ENCODE data around the gene PROC. TPM values are rescaled to one million over a fixed set of nuclear protein-coding genes. Genes with fewer than 3 reads are reported as not detected.

The PROC gene
- total RNA-seq, 1 donor from 2014 or later = not detected

DNA sequence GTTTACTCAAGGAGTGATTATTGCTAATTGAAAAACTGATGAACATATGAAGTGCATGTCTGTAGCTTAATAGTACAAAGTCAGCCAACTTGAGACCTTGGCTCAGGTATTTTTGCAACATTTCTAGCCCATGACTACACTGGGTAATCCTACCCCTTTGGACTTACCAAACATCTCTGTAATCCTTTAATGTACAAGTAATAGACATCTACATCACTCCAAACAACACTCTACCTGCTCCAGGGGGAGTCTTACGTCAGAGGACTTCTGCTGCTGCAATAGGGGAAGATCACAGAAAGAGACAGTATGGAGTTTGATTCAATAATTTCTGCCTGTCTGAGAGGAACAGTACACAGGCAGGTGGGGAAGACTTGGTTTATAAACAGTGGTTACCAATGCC is 54.0 kb downstream of the PROC start:
- TF ChIP-seq, protein P1, sequence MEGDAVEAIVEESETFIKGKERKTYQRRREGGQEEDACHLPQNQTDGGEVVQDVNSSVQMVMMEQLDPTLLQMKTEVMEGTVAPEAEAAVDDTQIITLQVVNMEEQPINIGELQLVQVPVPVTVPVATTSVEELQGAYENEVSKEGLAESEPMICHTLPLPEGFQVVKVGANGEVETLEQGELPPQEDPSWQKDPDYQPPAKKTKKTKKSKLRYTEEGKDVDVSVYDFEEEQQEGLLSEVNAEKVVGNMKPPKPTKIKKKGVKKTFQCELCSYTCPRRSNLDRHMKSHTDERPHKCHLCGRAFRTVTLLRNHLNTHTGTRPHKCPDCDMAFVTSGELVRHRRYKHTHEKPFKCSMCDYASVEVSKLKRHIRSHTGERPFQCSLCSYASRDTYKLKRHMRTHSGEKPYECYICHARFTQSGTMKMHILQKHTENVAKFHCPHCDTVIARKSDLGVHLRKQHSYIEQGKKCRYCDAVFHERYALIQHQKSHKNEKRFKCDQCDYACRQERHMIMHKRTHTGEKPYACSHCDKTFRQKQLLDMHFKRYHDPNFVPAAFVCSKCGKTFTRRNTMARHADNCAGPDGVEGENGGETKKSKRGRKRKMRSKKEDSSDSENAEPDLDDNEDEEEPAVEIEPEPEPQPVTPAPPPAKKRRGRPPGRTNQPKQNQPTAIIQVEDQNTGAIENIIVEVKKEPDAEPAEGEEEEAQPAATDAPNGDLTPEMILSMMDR (conservative IDR thresholded peaks at IDR 0.05) = no peak
- H3K27me3 Mint-ChIP-seq (ENCODE audit: low read depth) = no peaks in the 10 kb centered on the region
- no peak overlapping the region for H3K27ac Mint-ChIP-seq (ENCODE audit: unreplicated experiment)
- no peak for DNase-seq (ENCODE audit: low read depth, low spot score)
- no peak overlapping the region for H3K4me3 Mint-ChIP-seq
- no peaks in the 10 kb centered on the region for H3K4me1 Mint-ChIP-seq
- H3K36me3 Mint-ChIP-seq (ENCODE audit: low read depth) = peaks cover 26% of the 10 kb centered on the region
- peaks cover 9% of the 10 kb centered on the region for H3K9me3 Mint-ChIP-seq

DNA sequence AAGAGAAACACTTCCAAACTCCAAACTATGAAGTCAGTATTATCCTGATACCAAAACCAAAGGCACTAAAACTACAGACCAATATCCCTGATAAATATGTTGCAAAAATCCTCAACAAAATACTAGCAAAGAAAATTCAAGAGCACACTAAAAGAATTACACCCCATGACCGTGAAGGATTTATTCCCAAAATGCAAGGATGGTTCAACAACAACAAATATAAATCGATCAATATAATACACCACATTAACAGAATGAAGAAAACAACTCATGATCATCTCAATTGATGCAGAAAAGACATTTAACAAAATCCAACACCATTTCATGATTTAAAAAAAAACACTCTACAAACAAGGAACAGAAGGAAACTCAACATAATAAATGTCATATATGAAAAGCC is 57.6 kb downstream of the PROC start:
- peaks cover 17% of the 10 kb centered on the region for H3K36me3 Mint-ChIP-seq (ENCODE audit: low read depth)

More for the DNA sequence above, 57.6 kb downstream of the PROC start:
- no peak overlapping the region for H3K27ac Mint-ChIP-seq (ENCODE audit: unreplicated experiment)
- peaks cover 9% of the 10 kb centered on the region for H3K9me3 Mint-ChIP-seq
- H3K27me3 Mint-ChIP-seq (ENCODE audit: low read depth) = no peaks in the 10 kb centered on the region
- TF ChIP-seq, protein P1 (conservative IDR thresholded peaks at IDR 0.05) = no peak
- DNase-seq (ENCODE audit: low read depth, low spot score) = no peak
- H3K4me3 Mint-ChIP-seq = no peak overlapping the region
- peaks cover 17% of the 10 kb centered on the region for H3K4me1 Mint-ChIP-seq

Small RNA genes lying within 50 kb of the gene (microRNA-seq; reads per million reads assigned to microRNA genes)
- gene MIR4783 = 3.6 reads per million

Other genes starting within 250 kb of the PROC start
- 10.1 and 10.2 TPM in 2 replicates for gene CYP27C1, start 198.1 kb upstream of the PROC start, total RNA-seq
- 63.6 and 67.4 TPM in 2 replicates for gene ERCC3, start 124.3 kb upstream of the PROC start, total RNA-seq
- 31.5 and 35.1 TPM in 2 replicates for gene MAP3K2, start 30.5 kb upstream of the PROC start, total RNA-seq
- 59.4 and 63.0 TPM in 2 replicates for gene IWS1, start 108.1 kb downstream of the PROC start, total RNA-seq
- 0.28 TPM in 1 of 2 replicates, not detected in the other for gene MYO7B, start 117.3 kb downstream of the PROC start, total RNA-seq
- gene GPR17, start 227.7 kb downstream of the PROC start, total RNA-seq = 6.4 and 7.7 TPM in 2 replicates